ENCODE measurements around the gene COG7. TPM values are rescaled to one million over a fixed set of nuclear protein-coding genes. Genes with fewer than 3 reads are reported as not detected.

The COG7 gene
- total RNA-seq, 1 donor from 2014 or later: 24.0 TPM

DNA sequence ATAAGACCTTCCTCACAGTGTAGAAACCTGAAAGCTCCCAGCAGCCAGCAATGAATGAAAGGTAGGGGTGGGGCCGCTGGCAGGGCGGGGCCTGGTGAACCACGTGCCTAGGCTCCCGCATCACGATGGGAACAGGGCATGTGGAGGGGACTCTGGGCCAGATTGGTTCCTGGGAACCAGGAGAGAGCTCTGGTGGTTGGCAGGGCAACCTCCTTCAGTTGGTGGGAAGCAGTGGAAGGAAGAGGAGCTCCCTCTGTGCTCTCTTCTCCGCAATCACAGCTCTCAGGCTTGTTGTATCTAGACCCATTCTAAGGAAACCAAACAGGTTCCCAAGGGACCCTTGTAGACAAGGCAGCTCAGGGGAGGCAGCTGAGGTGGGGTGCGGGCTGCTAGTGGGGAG is 46.8 kb upstream of the COG7 start:
- H3K4me1 Mint-ChIP-seq (ENCODE audit: unreplicated experiment): peaks cover 14% of the 10 kb centered on the region
- no peaks in the 10 kb centered on the region for H3K9me3 Mint-ChIP-seq
- no peak overlapping the region for H3K27ac Mint-ChIP-seq
- H3K36me3 Mint-ChIP-seq: peaks cover 8% of the 10 kb centered on the region
- no peaks in the 10 kb centered on the region for H3K27me3 Mint-ChIP-seq
- TF ChIP-seq, protein P1, sequence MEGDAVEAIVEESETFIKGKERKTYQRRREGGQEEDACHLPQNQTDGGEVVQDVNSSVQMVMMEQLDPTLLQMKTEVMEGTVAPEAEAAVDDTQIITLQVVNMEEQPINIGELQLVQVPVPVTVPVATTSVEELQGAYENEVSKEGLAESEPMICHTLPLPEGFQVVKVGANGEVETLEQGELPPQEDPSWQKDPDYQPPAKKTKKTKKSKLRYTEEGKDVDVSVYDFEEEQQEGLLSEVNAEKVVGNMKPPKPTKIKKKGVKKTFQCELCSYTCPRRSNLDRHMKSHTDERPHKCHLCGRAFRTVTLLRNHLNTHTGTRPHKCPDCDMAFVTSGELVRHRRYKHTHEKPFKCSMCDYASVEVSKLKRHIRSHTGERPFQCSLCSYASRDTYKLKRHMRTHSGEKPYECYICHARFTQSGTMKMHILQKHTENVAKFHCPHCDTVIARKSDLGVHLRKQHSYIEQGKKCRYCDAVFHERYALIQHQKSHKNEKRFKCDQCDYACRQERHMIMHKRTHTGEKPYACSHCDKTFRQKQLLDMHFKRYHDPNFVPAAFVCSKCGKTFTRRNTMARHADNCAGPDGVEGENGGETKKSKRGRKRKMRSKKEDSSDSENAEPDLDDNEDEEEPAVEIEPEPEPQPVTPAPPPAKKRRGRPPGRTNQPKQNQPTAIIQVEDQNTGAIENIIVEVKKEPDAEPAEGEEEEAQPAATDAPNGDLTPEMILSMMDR (conservative IDR thresholded peaks at IDR 0.05): no peak
- no peak for DNase-seq (ENCODE audit: extremely low spot score, unreplicated experiment)
- no peak overlapping the region for H3K4me3 Mint-ChIP-seq

DNA sequence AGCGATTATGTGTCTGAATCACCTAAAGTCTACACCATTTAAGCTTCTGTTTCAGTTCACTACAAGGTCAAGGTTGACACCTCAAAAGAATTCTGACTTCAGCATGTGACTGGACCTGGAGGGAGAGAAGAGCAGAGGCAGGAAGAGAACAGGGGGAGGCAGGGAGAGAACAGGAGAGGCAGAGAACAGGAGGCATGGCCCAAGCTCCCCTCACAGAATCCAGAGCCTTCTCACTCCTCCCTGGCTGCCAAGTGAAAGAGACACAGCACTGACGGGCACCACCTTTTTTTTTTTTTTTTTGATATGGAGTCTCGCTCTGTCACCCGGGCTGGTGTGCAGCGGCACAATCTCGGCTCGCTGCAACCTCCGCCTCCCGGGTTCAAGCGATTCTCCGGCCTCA is 45.9 kb upstream of the COG7 start:
- TF ChIP-seq, protein P1 (conservative IDR thresholded peaks at IDR 0.05): no peak
- H3K27ac Mint-ChIP-seq: no peak overlapping the region
- H3K27me3 Mint-ChIP-seq: no peaks in the 10 kb centered on the region
- H3K9me3 Mint-ChIP-seq: no peaks in the 10 kb centered on the region
- peaks cover 14% of the 10 kb centered on the region for H3K4me1 Mint-ChIP-seq (ENCODE audit: unreplicated experiment)
- DNase-seq (ENCODE audit: extremely low spot score, unreplicated experiment): no peak
- no peak overlapping the region for H3K4me3 Mint-ChIP-seq
- H3K36me3 Mint-ChIP-seq: peaks cover 8% of the 10 kb centered on the region

DNA sequence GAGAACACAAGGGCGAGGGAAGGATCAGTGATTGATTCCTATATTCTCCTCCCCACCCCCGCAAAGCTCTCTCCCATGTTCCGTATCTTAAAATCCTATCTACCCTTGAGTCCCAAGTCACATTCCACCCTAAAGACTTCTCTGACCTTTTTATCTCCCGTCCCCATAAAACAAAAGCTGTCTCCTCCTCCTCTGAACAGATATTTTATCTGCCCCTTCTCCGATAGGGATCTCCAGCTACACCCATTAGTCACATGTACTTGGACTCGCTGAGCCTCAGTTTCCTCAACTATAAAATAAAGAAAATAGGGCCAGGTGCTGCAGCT is 44.5 kb upstream of the COG7 start:
- peaks cover 11% of the 10 kb centered on the region for H3K4me1 Mint-ChIP-seq (ENCODE audit: unreplicated experiment)
- peak overlapping the region; percentile 79 for H3K27ac Mint-ChIP-seq
- peaks cover 8% of the 10 kb centered on the region for H3K36me3 Mint-ChIP-seq
- H3K27me3 Mint-ChIP-seq: no peaks in the 10 kb centered on the region
- peak overlapping the region; percentile 53 for H3K4me3 Mint-ChIP-seq
- TF ChIP-seq, protein P1 (conservative IDR thresholded peaks at IDR 0.05): no peak
- no peaks in the 10 kb centered on the region for H3K9me3 Mint-ChIP-seq
- no peak for DNase-seq (ENCODE audit: extremely low spot score, unreplicated experiment)

DNA sequence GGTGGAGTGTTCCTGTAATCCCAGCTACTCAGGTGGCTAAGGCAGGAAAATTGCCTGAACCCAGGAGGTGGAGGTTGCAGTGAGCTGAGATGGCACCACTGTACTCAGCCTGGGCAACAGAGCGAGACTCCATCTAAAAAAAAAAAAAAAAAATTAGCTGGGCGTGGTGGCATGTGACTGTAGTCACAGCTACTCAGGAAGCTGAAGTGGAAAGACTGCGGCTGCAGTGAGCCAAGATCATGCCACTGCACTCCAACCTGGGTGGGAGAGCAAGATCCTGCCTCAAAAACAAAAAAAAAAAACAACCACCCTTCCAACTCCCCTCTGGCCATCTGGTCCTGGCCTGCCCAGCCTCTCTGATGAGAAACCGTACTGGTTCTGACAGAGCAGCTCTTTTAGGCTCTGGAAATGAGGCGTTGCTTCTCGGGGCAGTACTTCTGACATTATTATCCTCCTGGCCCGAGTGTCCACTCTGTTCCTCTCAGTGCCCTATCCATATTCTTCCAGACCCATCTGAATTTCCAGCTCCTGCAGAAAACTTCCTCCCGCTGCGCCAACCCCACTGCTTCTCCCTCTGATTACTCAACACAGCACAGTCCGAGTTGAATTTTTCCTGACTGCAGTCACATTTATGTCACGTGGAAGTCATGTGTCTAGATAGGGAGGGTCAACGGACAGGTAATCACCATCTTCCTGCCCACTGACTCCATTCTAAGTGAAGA is 44.0 kb upstream of the COG7 start:
- Mint-ChIP-seq H3K27me3 (no peaks in the 10 kb centered on the region), H3K4me3 (peak overlapping the region; percentile 53), H3K27ac (peak overlapping the region; percentile 79), H3K9me3 (no peaks in the 10 kb centered on the region), H3K4me1 (ENCODE audit: unreplicated experiment) (peaks cover 11% of the 10 kb centered on the region), H3K36me3 (peaks cover 8% of the 10 kb centered on the region)
- DNase-seq (ENCODE audit: extremely low spot score, unreplicated experiment): no peak
- TF ChIP-seq, protein P1 (conservative IDR thresholded peaks at IDR 0.05): no peak

DNA sequence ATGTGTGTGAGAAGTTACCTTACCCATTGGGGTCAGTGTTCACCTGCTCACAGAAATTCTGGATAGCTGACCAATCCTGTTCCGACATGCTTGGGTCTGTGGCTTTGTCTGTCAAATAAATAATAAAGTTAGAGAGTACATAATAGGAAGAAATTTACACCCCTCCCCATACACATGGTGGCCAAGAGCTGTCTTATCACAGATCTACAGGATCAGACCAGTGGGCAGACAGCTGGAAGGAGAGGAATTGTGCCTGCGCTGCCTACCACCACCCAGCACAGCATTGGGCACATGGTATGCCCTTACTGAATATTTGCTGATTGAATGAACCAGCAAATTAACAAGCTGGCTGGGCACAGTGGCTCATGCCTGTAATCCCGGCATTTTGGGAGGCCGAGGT is 42.7 kb upstream of the COG7 start:
- no peak for DNase-seq (ENCODE audit: extremely low spot score, unreplicated experiment)
- Mint-ChIP-seq H3K9me3 (no peaks in the 10 kb centered on the region), H3K36me3 (peaks cover 9% of the 10 kb centered on the region), H3K4me1 (ENCODE audit: unreplicated experiment) (peaks cover 11% of the 10 kb centered on the region), H3K27me3 (no peaks in the 10 kb centered on the region), H3K27ac (no peak overlapping the region), H3K4me3 (no peak overlapping the region)
- TF ChIP-seq, protein P1 (conservative IDR thresholded peaks at IDR 0.05): no peak

Data from type B pancreatic cell (in vitro differentiated cells).